NK-92 (cell line): ENCODE results near the gene BACE2.
"Not testable (repeated sequence)": the region's sequence is repeated elsewhere in the genome, so short reads cannot be mapped to it uniquely, and the experiment has no call there.

Source experiments
- DNase-seq: peaks from one replicate; lab custom pipeline; 2025; ENCODE audit not compliant: unreplicated experiment; lab: John Stamatoyannopoulos, UW

The BACE2 gene

DNA sequence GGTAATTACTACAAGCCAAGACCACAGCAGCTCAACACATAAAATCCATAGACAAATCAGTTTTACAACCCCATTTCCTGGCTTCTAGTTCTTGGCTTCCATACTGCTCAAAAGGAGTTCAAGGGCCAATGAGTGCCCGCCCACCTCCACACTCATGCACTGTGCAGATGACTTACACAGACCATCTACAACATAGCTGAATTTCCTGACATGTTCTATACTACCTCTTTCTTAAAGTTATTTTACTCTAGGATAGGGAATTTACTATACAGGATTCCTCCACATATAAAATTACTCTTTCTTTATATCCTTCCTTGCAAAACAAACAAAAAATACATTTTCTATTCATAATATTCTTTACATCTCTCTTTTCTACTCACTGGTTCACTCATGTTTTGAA lies 14.6 kb downstream of the BACE2 start:
- DNase-seq: no peak

GRCh38 chr21:41183575-41183974 lies 15.6 kb downstream of the BACE2 start:
- no peak for DNase-seq

- no peak for DNase-seq
These were observed 17.8 kb downstream of the BACE2 start for GRCh38 chr21:41185802-41186201.

DNA sequence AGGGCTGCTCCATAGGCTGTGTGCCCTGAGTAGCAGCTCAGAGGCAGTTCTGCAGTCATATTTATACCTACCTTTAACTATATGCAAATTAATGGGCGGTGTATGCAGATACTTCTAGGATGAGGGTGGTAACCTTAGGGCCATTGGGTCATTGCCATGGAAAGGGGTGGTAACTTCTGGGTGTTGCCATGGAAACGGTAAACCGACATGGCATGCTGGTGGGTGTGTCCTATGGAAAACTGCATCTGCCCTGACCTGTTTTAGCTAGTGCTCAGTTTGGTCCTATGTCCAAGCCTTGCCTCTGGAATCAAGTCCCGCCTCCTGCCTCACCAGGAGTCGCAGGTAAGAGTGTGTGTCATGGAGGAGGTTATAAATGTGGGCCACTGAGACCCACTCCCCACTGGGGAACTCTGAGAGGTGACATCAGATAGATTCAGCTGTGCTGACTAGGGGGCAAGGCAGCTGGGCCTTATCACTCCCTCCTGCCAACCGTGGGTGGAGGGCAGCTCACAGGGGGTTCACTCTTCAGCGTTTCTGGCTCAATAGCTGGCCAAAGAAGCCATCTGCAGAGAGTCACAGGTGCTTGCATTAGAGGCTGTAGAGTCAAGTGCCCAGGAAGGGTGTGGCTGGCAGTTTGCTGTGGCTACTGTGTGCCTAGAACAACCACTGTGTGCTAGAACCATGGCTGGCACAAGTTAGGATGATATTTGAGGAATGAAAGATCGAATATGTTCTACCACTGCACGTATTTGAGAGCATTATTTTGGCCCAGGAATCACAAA lies 19.0 kb downstream of the BACE2 start:
- no peak for DNase-seq

DNA sequence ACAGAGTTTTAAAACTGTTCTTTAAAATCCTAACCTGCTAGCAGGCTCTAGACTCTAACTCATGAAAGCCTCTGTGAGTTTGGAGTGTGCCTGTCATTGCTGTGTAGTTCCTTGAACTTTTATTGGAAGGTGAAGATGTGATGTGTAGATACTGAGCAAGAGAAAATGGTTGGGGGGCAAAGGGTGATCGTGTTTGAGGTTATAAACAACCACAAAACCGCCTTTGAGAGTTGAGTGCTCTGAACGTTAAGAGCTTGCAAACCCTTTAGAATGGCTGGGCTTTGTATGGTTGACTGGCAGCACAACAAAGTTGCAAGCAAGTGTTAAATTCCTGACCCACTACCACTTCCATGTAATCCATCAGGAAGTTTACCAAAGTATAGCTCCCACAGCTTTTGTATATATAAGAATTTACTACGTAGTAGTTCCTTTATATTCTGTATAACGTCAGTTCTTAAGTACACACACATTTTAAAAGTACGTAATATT lies 19.6 kb downstream of the BACE2 start:
- no peak for DNase-seq

DNA sequence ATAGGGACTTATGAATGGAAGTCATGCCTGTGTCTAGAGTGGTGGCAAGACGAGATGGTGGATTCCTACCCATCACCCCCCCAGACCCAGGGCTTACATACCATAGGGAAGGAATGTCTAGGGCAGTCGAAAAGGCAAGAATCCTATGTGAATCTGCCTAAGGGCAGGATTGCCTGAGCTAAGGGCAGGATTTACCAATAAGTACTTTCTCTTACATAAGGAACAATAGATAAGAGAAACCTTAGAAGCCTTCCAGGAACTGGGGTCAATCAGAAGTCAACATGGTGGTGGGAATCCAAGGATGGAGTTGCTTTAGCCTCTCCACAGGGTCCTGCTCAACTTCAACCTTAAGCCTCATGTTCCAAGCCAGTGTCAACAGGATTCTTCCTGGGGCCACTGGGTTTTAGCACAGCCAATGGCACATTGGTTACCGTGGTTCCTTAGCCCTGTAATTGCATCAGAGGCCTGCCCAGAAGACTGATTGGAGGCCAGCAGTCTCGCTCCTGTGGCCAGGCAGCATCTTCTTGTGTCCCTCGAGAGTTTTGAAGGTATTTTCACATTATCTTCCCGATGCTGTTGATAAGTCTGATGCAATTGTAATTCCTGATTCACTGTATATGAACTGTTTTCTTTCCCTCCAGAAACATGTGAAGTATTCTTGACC lies 20.7 kb downstream of the BACE2 start:
- DNase-seq: no peak

DNA sequence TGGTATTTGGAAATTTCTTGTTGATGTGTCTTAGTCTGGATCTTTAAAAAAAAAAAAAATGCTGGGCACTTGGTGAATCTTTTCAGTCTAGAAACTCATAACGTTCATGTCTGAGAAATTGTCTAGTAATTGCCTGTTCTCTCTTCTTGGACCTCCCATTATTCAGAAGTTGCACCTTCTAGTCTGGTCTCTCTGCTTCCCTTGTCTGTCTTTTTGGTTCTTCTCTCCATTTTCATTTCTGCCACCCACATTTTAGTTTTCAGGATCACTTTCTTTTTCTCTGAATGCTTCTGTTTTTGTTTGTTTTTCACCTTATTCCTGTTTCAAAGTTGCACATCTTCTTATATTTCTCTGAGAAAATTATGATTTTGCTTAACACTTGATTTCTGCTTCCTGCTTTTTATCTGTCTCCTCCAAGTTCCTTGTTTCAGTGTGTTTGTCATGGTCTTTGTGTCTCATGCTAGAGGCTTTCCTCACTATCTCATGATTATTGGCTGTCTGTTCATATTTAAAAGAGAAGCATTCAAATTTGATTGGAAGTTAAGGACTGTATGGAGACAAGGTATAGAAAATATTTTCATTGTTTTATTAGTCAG lies 21.3 kb downstream of the BACE2 start:
- DNase-seq: no peak

DNA sequence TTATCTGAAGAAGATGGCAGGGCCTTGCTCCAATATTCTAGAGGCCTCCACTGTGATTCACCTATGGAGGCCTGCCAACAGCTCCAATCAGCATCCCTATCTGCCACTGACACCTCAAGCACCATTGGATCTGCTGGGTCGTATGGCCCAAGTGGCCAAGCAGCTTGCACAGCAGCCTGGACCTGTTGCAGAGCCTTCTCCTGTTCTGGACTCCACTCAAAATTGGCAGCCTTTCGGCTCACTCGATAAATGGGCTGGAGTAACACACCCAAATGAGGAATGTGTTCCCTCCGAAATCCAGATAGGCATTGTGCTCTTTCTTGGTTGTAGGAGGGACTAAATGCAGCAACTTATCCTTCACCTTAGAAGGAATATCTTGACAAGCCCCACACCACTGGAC lies 24.6 kb downstream of the BACE2 start:
- DNase-seq: not testable (repeated sequence)

DNA sequence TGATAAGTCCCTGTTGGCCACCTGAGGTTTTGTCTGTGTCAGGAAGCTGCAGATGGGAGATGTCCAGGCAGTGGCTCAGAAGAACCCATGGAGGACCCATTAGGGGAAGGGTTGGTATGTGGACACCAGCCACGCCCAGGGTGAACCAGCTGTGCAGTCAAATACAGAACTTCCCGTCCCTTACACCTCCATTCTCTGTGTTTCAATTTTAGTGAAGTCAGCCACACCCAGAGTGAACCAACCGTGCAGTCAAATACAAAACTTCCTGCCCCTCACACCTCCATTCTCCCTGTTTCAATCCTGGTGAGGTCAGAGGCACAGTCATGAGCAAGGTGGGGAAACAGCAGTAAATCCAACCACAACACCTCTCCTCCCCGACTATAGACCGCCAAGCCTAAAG lies 27.4 kb downstream of the BACE2 start:
- no peak for DNase-seq

- DNase-seq: no peak
These were observed 29.0 kb downstream of the BACE2 start for GRCh38 chr21:41196993-41197392.

GRCh38 chr21:41197582-41197981 lies 29.6 kb downstream of the BACE2 start:
- no peak for DNase-seq

- not testable (repeated sequence) for DNase-seq
These were observed 30.7 kb downstream of the BACE2 start for GRCh38 chr21:41198647-41199046.

GRCh38 chr21:41199123-41199522 lies 31.2 kb downstream of the BACE2 start:
- no peak for DNase-seq

- DNase-seq: no peak
These were observed 31.6 kb downstream of the BACE2 start for GRCh38 chr21:41199588-41199987.

DNA sequence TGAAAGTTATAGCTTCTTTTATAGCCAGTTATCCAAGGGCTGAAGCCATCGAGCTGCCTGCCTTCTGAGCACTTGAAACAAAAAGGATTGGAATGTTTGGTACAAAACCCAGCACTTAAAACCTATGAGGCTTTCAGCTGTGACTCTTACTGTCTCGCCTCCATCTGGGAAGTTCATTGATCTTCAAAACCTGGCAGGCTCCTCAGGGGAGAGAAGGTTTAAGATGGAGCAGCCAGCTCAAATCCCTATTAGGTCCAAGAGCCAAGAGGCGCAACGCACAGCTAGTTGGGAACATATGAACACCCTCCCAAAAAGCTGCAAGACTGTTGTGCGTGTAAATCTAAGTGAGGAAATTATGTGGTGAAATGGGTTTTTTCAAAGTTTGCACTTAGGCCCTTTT lies 33.4 kb downstream of the BACE2 start:
- no peak for DNase-seq

GRCh38 chr21:41204736-41205135 lies 36.8 kb downstream of the BACE2 start:
- no peak for DNase-seq

- no peak for DNase-seq
These were observed 39.7 kb downstream of the BACE2 start for GRCh38 chr21:41207401-41208375.

DNA sequence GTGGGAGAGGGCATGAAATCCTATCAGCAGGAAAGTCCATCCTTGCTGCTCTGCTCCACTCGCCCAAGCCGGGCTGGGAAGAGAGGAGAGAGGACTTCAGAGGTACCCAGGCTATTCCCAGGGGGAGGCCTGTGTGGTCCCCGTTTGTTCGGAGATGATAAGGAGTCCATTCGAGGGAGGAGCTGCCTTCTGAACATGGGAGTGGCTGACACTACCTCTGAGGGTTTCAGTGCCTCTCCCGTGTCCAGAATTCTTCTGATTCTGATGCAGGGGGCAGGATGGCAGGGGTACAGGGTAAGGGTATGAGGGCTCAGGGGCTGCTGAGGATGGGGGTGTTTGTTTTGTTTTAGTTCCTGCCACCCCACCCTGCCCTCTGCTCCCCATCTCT lies 40.4 kb downstream of the BACE2 start:
- no peak for DNase-seq

GRCh38 chr21:41209016-41209619 lies 41.2 kb downstream of the BACE2 start:
- DNase-seq: no peak

DNA sequence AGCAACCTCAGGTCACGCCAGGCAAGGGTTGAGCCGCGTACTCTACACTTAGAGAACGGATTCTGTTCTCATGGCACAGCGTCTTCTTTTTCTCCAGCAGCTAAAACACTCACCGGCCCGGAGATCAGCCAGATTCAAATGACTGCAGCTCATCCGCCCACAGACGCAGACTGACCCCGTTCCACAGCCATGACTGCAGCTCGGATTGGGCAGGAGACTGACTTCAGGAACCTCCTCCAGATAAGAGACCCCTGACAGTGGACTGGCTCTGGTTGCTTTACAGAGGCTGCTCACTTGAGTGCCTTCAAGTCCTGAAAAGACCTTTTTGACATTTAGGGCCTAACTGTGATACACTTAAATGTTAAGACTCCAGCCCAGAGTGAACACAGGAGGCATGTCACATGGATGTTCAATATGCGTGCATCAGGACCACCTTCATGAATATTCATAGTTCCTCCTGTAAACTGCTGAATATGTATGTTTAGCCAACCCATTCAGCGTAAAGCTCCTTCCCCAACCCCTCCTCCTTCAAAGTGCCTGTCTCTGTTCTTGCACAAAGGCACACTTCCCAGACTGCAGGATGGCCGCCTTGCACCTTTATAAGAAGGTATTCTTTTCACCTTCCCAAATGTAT lies 42.6 kb downstream of the BACE2 start:
- no peak for DNase-seq
